GM12875 (cell line): ENCODE data around the gene APMAP.

Source experiments
- H3K4me3 ChIP-seq: one replicate; pipeline ENCODE4 v1.5.1; 2011; ENCODE audit warnings: low read depth, low read length, control low read depth
- CTCF ChIP-seq: IDR thresholded peaks from 2 replicates; pipeline ENCODE4 v1.5.1; 2011; ENCODE audit warnings: low read depth, mild to moderate bottlenecking, control low read depth, inconsistent platforms, low read length, moderate library complexity, borderline replicate concordance; ENCODE audit not compliant: insufficient read depth

The APMAP gene

GRCh38 chr20:25018425-25018824 is 25.9 kb upstream of the APMAP start:
- H3K4me3 ChIP-seq: no peak overlapping the region
- no peak for TF ChIP-seq CTCF

- no peak overlapping the region for H3K4me3 ChIP-seq
- TF ChIP-seq CTCF: no peak
Measured at GRCh38 chr20:25017257-25017803, 24.8 kb upstream of the APMAP start.

GRCh38 chr20:25016471-25016870 is 23.9 kb upstream of the APMAP start:
- H3K4me3 ChIP-seq: no peak overlapping the region
- TF ChIP-seq CTCF: no peak

- TF ChIP-seq CTCF: no peak
Measured at GRCh38 chr20:25015986-25016385, 23.4 kb upstream of the APMAP start.

GRCh38 chr20:25014816-25015215 is 22.3 kb upstream of the APMAP start:
- no peak overlapping the region for H3K4me3 ChIP-seq
- TF ChIP-seq CTCF: no peak

More at GRCh38 chr20:25015986-25016385, 23.4 kb upstream of the APMAP start:
- H3K4me3 ChIP-seq: no peak overlapping the region

GRCh38 chr20:25013478-25014380 is 21.2 kb upstream of the APMAP start:
- no peak for TF ChIP-seq CTCF
- H3K4me3 ChIP-seq: no peak overlapping the region
